ENCODE measurements around the gene C1orf226. TPM values are rescaled to one million over a fixed set of nuclear protein-coding genes. Genes with fewer than 3 reads are reported as not detected.

The C1orf226 gene
- total RNA-seq, 1 donor from 2014 or later = 6.4 TPM

- DNase-seq (ENCODE audit: low spot score) = no peak
- Mint-ChIP-seq H3K4me3 (ENCODE audit: unreplicated experiment) (no peak overlapping the region), H3K27me3 (ENCODE audit: low read depth) (peaks cover 15% of the 10 kb centered on the region), H3K9me3 (ENCODE audit: low read depth) (no peaks in the 10 kb centered on the region), H3K4me1 (ENCODE audit: low read depth) (peaks cover 15% of the 10 kb centered on the region), H3K27ac (ENCODE audit: unreplicated experiment) (no peak overlapping the region), H3K36me3 (ENCODE audit: low read depth) (no peaks in the 10 kb centered on the region)
- no peak for TF ChIP-seq CTCF (IDR thresholded peaks at IDR 0.05)
Measured at GRCh38 chr1:162398999-162399580, 17.6 kb downstream of the C1orf226 start.

DNA sequence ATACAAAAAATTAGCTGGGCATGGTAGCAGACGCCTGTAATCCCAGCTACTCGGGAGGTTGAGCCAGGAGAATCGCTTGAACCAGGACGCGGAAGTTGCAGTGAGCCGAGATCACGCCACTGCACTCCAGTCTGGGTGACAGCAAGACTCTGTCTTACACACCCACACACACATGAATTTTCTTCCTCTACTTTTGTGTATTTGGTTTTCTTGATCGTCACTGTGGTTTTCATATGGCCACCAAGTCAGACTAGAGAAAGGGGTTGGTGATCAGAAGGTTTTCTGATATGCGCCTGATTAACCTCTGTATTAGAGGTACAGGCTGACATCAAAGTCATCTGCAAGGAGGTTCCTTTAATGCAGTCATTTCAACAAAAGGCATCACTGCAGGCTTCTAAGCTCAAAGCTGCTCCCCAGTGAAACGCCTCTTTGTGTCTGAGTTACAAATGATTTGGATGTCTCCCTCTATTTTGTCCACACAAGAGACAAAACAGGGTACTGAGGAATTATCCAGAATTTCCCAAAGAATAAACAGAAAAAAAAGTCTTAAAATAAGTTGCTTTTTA lies 19.3 kb downstream of the C1orf226 start:
- no peak for TF ChIP-seq CTCF (IDR thresholded peaks at IDR 0.05)
- no peak for DNase-seq (ENCODE audit: low spot score)
- no peak overlapping the region for H3K27ac Mint-ChIP-seq (ENCODE audit: unreplicated experiment)

GRCh38 chr1:162404550-162405160 lies 23.1 kb downstream of the C1orf226 start:
- Mint-ChIP-seq H3K27ac (ENCODE audit: unreplicated experiment) (no peak overlapping the region), H3K9me3 (ENCODE audit: low read depth) (no peaks in the 10 kb centered on the region), H3K4me1 (ENCODE audit: low read depth) (peaks cover 9% of the 10 kb centered on the region), H3K27me3 (ENCODE audit: low read depth) (no peaks in the 10 kb centered on the region), H3K36me3 (ENCODE audit: low read depth) (no peaks in the 10 kb centered on the region), H3K4me3 (ENCODE audit: unreplicated experiment) (no peak overlapping the region)
- no peak for TF ChIP-seq CTCF (IDR thresholded peaks at IDR 0.05)
- no peak for DNase-seq (ENCODE audit: low spot score)

More for the DNA sequence above, 19.3 kb downstream of the C1orf226 start:
- H3K4me1 Mint-ChIP-seq (ENCODE audit: low read depth) = peaks cover 22% of the 10 kb centered on the region
- no peaks in the 10 kb centered on the region for H3K36me3 Mint-ChIP-seq (ENCODE audit: low read depth)
- peaks cover 14% of the 10 kb centered on the region for H3K27me3 Mint-ChIP-seq (ENCODE audit: low read depth)
- no peak overlapping the region for H3K4me3 Mint-ChIP-seq (ENCODE audit: unreplicated experiment)
- H3K9me3 Mint-ChIP-seq (ENCODE audit: low read depth) = no peaks in the 10 kb centered on the region

- no peak for DNase-seq (ENCODE audit: low spot score)
- Mint-ChIP-seq H3K36me3 (ENCODE audit: low read depth) (no peaks in the 10 kb centered on the region), H3K4me1 (ENCODE audit: low read depth) (peaks cover 7% of the 10 kb centered on the region), H3K9me3 (ENCODE audit: low read depth) (no peaks in the 10 kb centered on the region), H3K4me3 (ENCODE audit: unreplicated experiment) (no peak overlapping the region), H3K27ac (ENCODE audit: unreplicated experiment) (no peak overlapping the region), H3K27me3 (ENCODE audit: low read depth) (no peaks in the 10 kb centered on the region)
- no peak for TF ChIP-seq CTCF (IDR thresholded peaks at IDR 0.05)
Measured at GRCh38 chr1:162405800-162406199, 24.3 kb downstream of the C1orf226 start.

GRCh38 chr1:162406811-162407210 lies 25.3 kb downstream of the C1orf226 start:
- Mint-ChIP-seq H3K4me1 (ENCODE audit: low read depth) (peaks cover 7% of the 10 kb centered on the region), H3K36me3 (ENCODE audit: low read depth) (no peaks in the 10 kb centered on the region), H3K27me3 (ENCODE audit: low read depth) (no peaks in the 10 kb centered on the region), H3K4me3 (ENCODE audit: unreplicated experiment) (no peak overlapping the region), H3K27ac (ENCODE audit: unreplicated experiment) (no peak overlapping the region), H3K9me3 (ENCODE audit: low read depth) (no peaks in the 10 kb centered on the region)
- DNase-seq (ENCODE audit: low spot score) = no peak
- no peak for TF ChIP-seq CTCF (IDR thresholded peaks at IDR 0.05)

All from chondrocyte (in vitro differentiated cells).